PC-3 (cell line): ENCODE data around the gene DCAF6.

Source experiments
- EZH2 ChIP-seq: fragments of 300-600 bp; sonication (generic); IDR thresholded peaks from one replicate; pipeline ENCODE4 v1.6.1; 2017; ENCODE audit warnings: antibody characterized with exemption, mild to moderate bottlenecking, low read length; ENCODE audit not compliant: unreplicated experiment
- TF ChIP-seq, protein P1 (sequence below): fragments of 300-600 bp; sonication (generic); conservative IDR thresholded peaks from 2 replicates; pipeline ENCODE4 v1.5.1; 2017; ENCODE audit warnings: antibody characterized with exemption, low read depth, mild to moderate bottlenecking, low read length

DNA sequence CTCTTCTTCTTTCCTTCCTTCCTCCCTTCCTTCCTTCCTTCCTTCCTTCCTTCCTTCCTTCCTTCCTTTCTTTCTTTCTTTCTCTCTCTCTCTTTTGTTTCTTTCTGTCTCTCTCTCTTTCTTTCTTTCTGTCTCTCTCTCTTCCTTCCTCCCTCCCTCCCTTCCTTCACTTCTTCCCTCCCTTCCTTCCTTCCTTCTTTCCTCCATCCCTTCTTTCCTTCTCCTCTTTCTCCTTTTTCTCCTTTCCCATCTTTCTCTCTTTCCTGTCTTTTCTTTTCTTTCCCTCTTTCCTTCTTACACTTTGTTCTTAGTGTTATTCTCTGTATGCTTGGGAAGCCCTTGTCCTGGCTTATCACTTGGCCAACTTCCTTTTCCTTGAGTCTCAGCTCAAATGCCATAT, 72.8 kb downstream of the DCAF6 start:
- TF ChIP-seq, protein P1, sequence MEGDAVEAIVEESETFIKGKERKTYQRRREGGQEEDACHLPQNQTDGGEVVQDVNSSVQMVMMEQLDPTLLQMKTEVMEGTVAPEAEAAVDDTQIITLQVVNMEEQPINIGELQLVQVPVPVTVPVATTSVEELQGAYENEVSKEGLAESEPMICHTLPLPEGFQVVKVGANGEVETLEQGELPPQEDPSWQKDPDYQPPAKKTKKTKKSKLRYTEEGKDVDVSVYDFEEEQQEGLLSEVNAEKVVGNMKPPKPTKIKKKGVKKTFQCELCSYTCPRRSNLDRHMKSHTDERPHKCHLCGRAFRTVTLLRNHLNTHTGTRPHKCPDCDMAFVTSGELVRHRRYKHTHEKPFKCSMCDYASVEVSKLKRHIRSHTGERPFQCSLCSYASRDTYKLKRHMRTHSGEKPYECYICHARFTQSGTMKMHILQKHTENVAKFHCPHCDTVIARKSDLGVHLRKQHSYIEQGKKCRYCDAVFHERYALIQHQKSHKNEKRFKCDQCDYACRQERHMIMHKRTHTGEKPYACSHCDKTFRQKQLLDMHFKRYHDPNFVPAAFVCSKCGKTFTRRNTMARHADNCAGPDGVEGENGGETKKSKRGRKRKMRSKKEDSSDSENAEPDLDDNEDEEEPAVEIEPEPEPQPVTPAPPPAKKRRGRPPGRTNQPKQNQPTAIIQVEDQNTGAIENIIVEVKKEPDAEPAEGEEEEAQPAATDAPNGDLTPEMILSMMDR, result no peak
- TF ChIP-seq EZH2, result no peak
